Fibroblast of the conjunctiva (primary cell): ENCODE results near the gene CHRM4.

ENCODE experiments used
- DNase-seq: peaks from one replicate; pipeline ENCODE4 v3.0.0-alpha.2; 2010; ENCODE audit warnings: low read depth

Gene CHRM4

DNA sequence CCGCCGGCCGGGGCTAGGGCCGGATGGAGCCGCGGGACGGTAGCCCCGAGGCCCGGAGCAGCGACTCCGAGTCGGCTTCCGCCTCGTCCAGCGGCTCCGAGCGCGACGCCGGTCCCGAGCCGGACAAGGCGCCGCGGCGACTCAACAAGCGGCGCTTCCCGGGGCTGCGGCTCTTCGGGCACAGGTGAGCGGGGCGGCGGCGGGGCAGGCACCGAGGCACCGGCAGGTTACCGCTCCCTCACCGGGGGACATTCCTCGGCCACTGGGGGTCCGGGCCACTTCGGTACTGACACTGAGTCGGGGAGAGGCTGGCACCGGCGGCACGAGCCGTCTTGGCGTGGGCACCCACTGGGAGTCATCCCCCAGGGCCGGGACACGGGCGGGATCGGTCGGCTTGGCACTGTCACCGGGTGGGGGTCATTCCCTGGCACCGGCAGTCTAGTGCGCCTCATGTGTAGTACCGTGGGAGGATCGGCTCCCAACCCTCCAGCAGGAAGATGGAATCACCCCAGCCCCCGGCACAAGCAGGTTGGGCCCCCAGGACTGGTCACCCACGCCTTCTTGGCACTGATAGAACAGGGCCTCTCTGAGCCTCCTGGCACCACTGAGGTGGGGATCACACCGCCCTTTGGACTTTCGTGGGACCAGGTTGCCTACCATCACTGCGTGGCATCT lies 43.8 kb downstream of the CHRM4 start:
- no peak for DNase-seq

GRCh38 chr11:46346886-46347636 lies 44.5 kb downstream of the CHRM4 start, which contains the start of gene DGKZ:
DGKZ (plus strand) TSS chr11:46347463; CDS start chr11:46347660, 197 bp downstream.
- DNase-seq: peak; percentile 58

- no peak for DNase-seq
Measured at GRCh38 chr11:46345881-46346484, 45.6 kb downstream of the CHRM4 start.

- DNase-seq: no peak
Measured at GRCh38 chr11:46345131-46345597, 46.4 kb downstream of the CHRM4 start.

- DNase-seq: no peak
Measured at GRCh38 chr11:46343520-46343919, 48.1 kb downstream of the CHRM4 start.

DNA sequence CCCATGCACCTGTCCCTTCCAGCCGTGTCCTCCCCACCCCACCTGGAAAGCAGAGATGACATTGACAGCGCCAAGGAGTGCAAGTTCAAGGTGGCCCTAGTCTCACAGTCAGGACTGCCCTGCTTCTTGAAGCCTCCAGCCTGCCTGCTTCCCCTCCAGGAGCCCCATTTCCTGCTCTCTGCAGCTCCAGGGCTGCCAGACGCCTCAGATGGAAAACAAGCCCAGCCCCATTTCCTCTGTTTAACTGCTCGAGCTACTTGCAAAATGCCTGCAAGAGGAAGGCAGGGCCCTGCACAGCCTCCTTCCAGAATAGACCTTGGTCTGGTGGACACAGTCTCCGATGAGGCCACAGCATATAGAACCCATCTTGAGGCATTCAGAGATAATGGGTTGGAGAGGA lies 49.3 kb downstream of the CHRM4 start:
- DNase-seq: no peak

DNA sequence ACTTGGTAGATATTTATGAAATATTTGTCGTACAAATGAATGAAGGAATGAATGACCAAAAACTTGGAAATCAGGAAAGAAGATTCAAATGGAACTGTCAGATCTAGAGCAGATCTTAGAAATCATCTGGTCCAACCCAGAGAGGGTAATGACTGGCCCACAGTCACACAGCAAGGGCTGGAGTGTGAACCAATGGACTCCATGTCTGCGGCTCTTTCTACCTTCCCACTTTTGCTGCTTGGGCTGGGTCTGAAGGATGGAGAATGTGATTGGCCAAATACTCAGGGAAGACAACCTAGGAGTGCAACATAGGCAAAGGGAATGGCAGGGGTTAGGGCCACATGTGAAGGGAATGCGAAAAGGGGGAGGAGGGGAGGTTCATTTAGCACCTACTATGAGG lies 50.1 kb downstream of the CHRM4 start:
- DNase-seq: no peak

GRCh38 chr11:46339816-46340215 lies 51.8 kb downstream of the CHRM4 start:
- no peak for DNase-seq

- no peak for DNase-seq
Measured at GRCh38 chr11:46338988-46339666, 52.4 kb downstream of the CHRM4 start.

DNA sequence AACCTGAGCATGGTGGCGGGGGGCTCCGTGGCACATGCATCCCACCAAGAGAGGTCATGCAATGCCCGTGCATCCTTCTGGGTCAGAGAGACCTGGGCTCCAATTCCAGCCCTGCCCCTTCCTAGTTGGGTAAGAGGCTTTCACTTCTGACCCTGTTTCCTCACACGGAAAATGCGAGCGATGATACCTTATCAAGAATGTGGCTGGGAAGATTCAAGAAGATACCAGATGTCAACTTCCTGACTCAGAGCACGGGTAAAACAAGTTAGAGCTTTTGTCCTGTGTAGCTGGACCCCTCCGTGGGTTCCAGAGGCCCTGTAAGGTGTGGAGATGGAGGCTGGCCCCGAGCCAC lies 53.0 kb downstream of the CHRM4 start:
- no peak for DNase-seq

- DNase-seq: no peak
Measured at GRCh38 chr11:46337626-46338345, 53.8 kb downstream of the CHRM4 start.

GRCh38 chr11:46336563-46337180 lies 54.9 kb downstream of the CHRM4 start:
- no peak for DNase-seq

DNA sequence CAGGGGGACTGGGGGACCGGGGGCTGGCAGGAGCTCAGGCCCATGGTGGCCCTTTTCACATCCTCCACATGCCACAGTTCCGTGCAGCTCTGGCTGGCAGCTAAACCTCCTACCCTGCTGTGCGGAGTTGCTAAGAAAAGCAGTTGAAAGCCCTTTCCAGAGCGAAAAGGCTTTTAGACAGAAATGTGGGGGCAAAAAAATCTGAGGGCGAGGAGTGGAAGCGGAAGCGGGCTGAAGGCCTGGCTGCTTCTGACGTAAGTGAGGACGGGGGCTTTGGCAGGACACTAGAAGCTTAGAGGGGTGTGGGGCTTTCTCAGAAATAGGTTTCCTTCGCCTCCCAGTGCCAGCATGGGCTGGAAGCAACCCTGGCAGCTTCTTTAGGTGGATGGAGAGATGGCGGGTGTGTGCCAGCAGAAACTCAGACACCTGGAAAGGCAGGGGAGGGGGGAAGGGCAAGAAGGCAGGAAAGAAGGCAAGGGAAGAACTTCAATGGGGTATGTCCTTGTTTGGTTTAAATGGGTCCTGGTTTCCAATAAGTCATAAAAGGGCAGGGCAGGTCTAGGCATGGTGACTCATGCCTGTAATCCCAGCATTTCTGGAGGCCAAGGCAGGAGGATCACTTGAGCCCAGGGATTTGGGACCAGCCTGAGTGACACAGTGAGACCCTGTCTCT lies 55.5 kb downstream of the CHRM4 start:
- DNase-seq: no peak

- DNase-seq: no peak
Measured at GRCh38 chr11:46335271-46335670, 56.3 kb downstream of the CHRM4 start.

DNA sequence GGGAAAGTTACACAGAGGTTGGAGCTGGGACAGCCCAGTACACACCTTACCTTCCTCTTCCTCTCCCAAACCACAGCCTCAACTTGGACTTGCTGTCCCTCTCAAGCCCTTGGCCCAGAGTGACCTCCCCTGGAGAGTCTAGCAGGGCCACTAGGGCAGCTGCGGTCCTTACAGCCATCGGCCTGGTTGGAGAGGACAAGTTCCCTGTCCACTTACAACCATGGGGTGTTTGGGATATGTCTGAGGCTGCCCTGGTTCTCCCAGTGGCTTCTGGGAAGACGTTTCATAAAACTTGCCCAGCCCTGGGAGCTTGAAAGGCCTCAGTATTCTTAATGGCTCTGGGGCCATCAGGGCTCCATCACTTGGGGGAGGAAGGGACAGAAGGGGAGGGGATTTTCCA lies 57.4 kb downstream of the CHRM4 start:
- DNase-seq: no peak
